GM10248 (cell line): Measurements from ENCODE around the gene DPYSL5.

ENCODE experiments used
- CTCF ChIA-PET: fragments of 300-600 bp; sonication (Branson Sonifier 250); formaldehyde crosslinking; extraction: SDS; loops from one replicate; lab custom pipeline; 2021; ENCODE audit warnings: antibody characterized with exemption; lab: Yijun Ruan, JAX
- POLR2A ChIA-PET: fragments of 350-650 bp; sonication (Branson Sonifier 250); formaldehyde crosslinking; extraction: SDS; loops from one replicate; lab custom pipeline; 2020; ENCODE audit warnings: antibody characterized with exemption; lab: Yijun Ruan, JAX
- DNase-seq: peaks from one replicate; pipeline ENCODE4 v3.0.0; 2012; ENCODE audit errors: extremely low spot score
- TF ChIP-seq, protein P1 (sequence below): IDR thresholded peaks from 2 replicates; pipeline ENCODE4 v1.5.1; 2012; ENCODE audit warnings: mild to moderate bottlenecking, low read depth; ENCODE audit errors: extremely low read depth, missing control alignments, control extremely low read depth

Gene DPYSL5

DNA sequence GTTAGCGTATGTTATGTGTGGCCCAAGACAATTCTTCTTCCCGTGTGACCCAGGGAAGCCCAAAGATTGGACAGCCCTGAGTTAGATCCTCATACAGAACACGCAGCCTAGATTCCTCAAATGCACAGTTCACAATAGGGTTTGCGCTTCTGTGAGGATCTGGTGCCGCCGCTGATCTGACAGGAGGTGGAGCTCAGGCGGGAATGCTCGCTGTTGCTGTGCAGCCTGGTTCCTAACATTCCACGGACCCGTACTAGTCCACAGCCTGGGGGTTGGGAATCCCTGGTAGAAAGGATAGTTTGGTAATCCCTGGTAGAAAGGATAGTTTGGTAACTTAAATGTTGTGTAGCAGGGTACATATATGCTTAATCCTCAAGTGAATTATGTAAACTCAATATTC, 149.5 kb downstream of the DPYSL5 start:
- ChIA-PET POLR2A (no interaction called here), CTCF (interaction anchor here (1.3 to 1.5 kb wide), 3 partner anchors 9 to 36 kb away, joined by 4 to 7 read pairs (median 5); no protein-coding TSS in a partner anchor)
- DNase-seq: no peak
- TF ChIP-seq, protein P1, sequence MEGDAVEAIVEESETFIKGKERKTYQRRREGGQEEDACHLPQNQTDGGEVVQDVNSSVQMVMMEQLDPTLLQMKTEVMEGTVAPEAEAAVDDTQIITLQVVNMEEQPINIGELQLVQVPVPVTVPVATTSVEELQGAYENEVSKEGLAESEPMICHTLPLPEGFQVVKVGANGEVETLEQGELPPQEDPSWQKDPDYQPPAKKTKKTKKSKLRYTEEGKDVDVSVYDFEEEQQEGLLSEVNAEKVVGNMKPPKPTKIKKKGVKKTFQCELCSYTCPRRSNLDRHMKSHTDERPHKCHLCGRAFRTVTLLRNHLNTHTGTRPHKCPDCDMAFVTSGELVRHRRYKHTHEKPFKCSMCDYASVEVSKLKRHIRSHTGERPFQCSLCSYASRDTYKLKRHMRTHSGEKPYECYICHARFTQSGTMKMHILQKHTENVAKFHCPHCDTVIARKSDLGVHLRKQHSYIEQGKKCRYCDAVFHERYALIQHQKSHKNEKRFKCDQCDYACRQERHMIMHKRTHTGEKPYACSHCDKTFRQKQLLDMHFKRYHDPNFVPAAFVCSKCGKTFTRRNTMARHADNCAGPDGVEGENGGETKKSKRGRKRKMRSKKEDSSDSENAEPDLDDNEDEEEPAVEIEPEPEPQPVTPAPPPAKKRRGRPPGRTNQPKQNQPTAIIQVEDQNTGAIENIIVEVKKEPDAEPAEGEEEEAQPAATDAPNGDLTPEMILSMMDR: no peak

DNA sequence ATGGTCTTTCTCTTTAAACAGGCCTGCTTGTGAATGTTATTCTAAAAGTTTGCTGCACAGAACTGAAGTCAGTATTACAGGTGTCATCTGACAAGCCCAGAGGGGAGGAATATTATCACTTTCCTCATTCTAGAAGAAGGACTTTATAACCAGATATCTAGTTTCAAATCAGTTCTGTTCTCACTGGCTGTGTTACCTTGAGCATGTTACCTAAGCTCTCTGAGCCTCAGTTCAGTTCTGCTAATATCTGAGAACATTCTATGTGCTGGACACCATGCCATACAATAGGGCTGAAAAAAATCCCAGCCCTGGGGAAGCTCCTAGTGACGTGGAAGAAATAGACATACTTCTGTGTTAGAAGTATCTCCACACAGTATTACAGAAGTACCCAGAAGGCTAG, 150.4 kb downstream of the DPYSL5 start:
- CTCF ChIA-PET: interaction anchor here (0.8 to 1.5 kb wide), 4 partner anchors 8 to 37 kb away, joined by 3 to 7 read pairs (median 4); no protein-coding TSS in a partner anchor
- TF ChIP-seq, protein P1: no peak
- POLR2A ChIA-PET: no interaction called here
- DNase-seq: no peak
